HCT116 (cell line): ENCODE data around the gene SMAD7. TPM values are rescaled to one million over a fixed set of nuclear protein-coding genes. Genes with fewer than 3 reads are reported as not detected.

Source experiments
- ATAC-seq: fragments of 200-7000 bp; cut with Tn5 transposase; 2 replicates; pipeline ENCODE4 v1.9.1; 2020; ENCODE audit warnings: mild to moderate bottlenecking, moderate library complexity
- BruUV-seq: library from RNA; stranded (reverse); fragments of 400-500 nt; replicated peaks from 2 replicates; lab custom pipeline; 2021; lab: Mats Ljungman, UMichigan
- CTCF ChIA-PET: fragments of 300-600 bp; sonication (Branson Sonifier 250); formaldehyde crosslinking; loops from one replicate; lab custom pipeline; 2021; ENCODE audit warnings: antibody characterized with exemption; lab: Charles Lee
- POLR2A ChIA-PET: fragments of 300-600, 350-600 bp; sonication (Branson Sonifier 250); formaldehyde crosslinking; loops from one replicate; lab custom pipeline; 2021; ENCODE audit warnings: antibody characterized with exemption; lab: Charles Lee
- RAD21 ChIA-PET, 2 experiments: fragments of 300-600 bp; sonication (Branson Sonifier 250); formaldehyde crosslinking; loops; one replicate each; lab custom pipeline; 2023; ENCODE audit warnings: low total read pairs in 2 of 2; ENCODE audit not compliant: uncharacterized antibody in 2 of 2, unreplicated experiment in 2 of 2, low non-redundant PET in 1 of 2; lab: Charles Lee
- DNase-seq: peaks from one replicate; pipeline ENCODE4 v3.0.0-alpha.2; 2010; ENCODE audit warnings: low read depth, low spot score
- H2AFZ ChIP-seq: fragments of 200-600 bp; shearing (Covaris generic), sonication (generic); 2 replicates; pipeline ENCODE4 v1.6.1; 2017; ENCODE audit warnings: low read depth, mixed run types, mixed read lengths, antibody characterized with exemption, low read length; ENCODE audit not compliant: poor library complexity, severe bottlenecking
- H3K27ac ChIP-seq: 2 replicates; pipeline ENCODE4 v1.5.1; 2012; ENCODE audit warnings: low read depth, low read length
- H3K27me3 ChIP-seq: fragments of 200-600 bp; sonication (generic); 2 replicates; pipeline ENCODE4 v1.6.1; 2016; ENCODE audit warnings: mixed run types, low read length, mixed read lengths; ENCODE audit not compliant: insufficient read depth
- H3K36me3 ChIP-seq, 2 experiments: fragments of 200-500 bp in 1 of 2; fragments of 200-600 bp in 1 of 2; sonication (Bioruptor generic) in 1 of 2; sonication (generic) in 1 of 2; 2 replicates each; pipeline versions ENCODE4 v1.5.1 to v1.6.1; 2014 to 2016; ENCODE audit warnings: low read length in 2 of 2, inconsistent platforms in 1 of 2, mixed read lengths in 1 of 2, mixed run types in 1 of 2; ENCODE audit not compliant: insufficient read depth in 2 of 2, control insufficient read depth in 1 of 2
- H3K4me1 ChIP-seq, 2 experiments: fragments of 200-600 bp in 1 of 2; sonication (generic) in 1 of 2; 2 replicates each; pipeline versions ENCODE4 v1.5.1 to v1.6.1; 2012 to 2017; ENCODE audit warnings: low read length in 2 of 2, inconsistent platforms in 1 of 2, mild to moderate bottlenecking in 1 of 2, mixed read lengths in 1 of 2, mixed run types in 1 of 2, moderate library complexity in 1 of 2; ENCODE audit not compliant: insufficient read depth in 2 of 2, control insufficient read depth in 1 of 2
- H3K4me2 ChIP-seq: fragments of 200-600 bp; sonication (generic); 2 replicates; pipeline ENCODE4 v1.6.1; 2017; ENCODE audit warnings: mixed run types, low read length, mixed read lengths
- H3K4me3 ChIP-seq, 2 experiments: fragments of 200-600 bp in 1 of 2; sonication (generic) in 1 of 2; replicated peaks in 1 of 2; 2 replicates each; pipeline ENCODE4 v1.5.1; 2011 to 2016; ENCODE audit warnings: low read length in 2 of 2, control low read depth in 1 of 2, low read depth in 1 of 2, mild to moderate bottlenecking in 1 of 2, mixed read lengths in 1 of 2, mixed run types in 1 of 2
- H3K79me2 ChIP-seq: fragments of 200-600 bp; sonication (generic); 2 replicates; pipeline ENCODE4 v1.6.1; 2017; ENCODE audit warnings: mild to moderate bottlenecking, mixed run types, low read length, moderate library complexity, mixed read lengths; ENCODE audit not compliant: insufficient read depth
- H3K9ac ChIP-seq: fragments of 200-600 bp; sonication (generic); 2 replicates; pipeline ENCODE4 v1.6.1; 2016; ENCODE audit warnings: low read length, mixed read lengths
- H3K9me2 ChIP-seq: fragments of 200-600 bp; sonication (generic), shearing (Covaris generic); 2 replicates; pipeline ENCODE4 v1.6.1; 2017; ENCODE audit warnings: mixed run types, mild to moderate bottlenecking, moderate library complexity; ENCODE audit not compliant: insufficient read depth
- H3K9me3 ChIP-seq, 2 experiments: fragments of 200-500 bp in 1 of 2; fragments of 200-600 bp in 1 of 2; sonication (Bioruptor generic) in 1 of 2; sonication (generic) in 1 of 2; 2 replicates each; pipeline ENCODE4 v1.6.1; 2014 to 2017; ENCODE audit warnings: low read length in 2 of 2, mixed read lengths in 2 of 2, inconsistent platforms in 1 of 2, low read depth in 1 of 2, mild to moderate bottlenecking in 1 of 2, mixed run types in 1 of 2, moderate library complexity in 1 of 2; ENCODE audit not compliant: control insufficient read depth in 1 of 2, insufficient read depth in 1 of 2
- H4K20me1 ChIP-seq: fragments of 200-600 bp; sonication (generic), shearing (Covaris generic); 2 replicates; pipeline ENCODE4 v1.6.1; 2017; ENCODE audit warnings: mixed run types, mild to moderate bottlenecking, moderate library complexity; ENCODE audit not compliant: insufficient read depth
- CEBPB ChIP-seq: IDR thresholded peaks from 2 replicates; pipeline ENCODE4 v1.6.1; 2012; ENCODE audit warnings: low read depth
- EGR1 ChIP-seq: IDR thresholded peaks from 2 replicates; pipeline ENCODE4 v1.6.1; 2012; ENCODE audit warnings: low read depth
- EZH2 ChIP-seq: fragments of 200-600 bp; sonication (generic); IDR thresholded peaks from 2 replicates; pipeline ENCODE4 v1.6.1; 2017; ENCODE audit warnings: antibody characterized with exemption, mixed run types
- POLR2A ChIP-seq: IDR thresholded peaks from 2 replicates; pipeline ENCODE4 v1.7.0; 2011; ENCODE audit warnings: borderline replicate concordance; ENCODE audit not compliant: insufficient read depth, insufficient read length; ENCODE audit errors: extremely low read depth
- SIN3A ChIP-seq: IDR thresholded peaks from 2 replicates; pipeline ENCODE4 v1.6.1; 2012; ENCODE audit warnings: low read depth
- SRF ChIP-seq: IDR thresholded peaks from 2 replicates; pipeline ENCODE4 v1.6.1; 2012; ENCODE audit warnings: low read depth
- intact Hi-C: fragments of 100-400 bp; cut with micrococcal nuclease; formaldehyde crosslinking; loops from 2 replicates; pipeline ENCODE4 v1.10.0; 2022
- total RNA-seq: library from RNA; stranded (reverse); gene quantifications from one replicate; pipeline ENCODE4 v1.2.1, GENCODE V29; 2021; ENCODE audit not compliant: unreplicated experiment
- TF ChIP-seq, protein P1 (sequence below), 3 experiments: fragments of 200-600 bp in 1 of 3; sonication (generic) in 1 of 3; IDR thresholded peaks in 2 of 3; conservative IDR thresholded peaks in 1 of 3; 2 replicates each; pipeline ENCODE4 v1.5.1; 2012 to 2017; ENCODE audit warnings: low read depth in 2 of 3, low read length in 2 of 3, antibody characterized with exemption in 1 of 3, borderline replicate concordance in 1 of 3, control low read depth in 1 of 3, mild to moderate bottlenecking in 1 of 3, mixed read lengths in 1 of 3, mixed run types in 1 of 3, moderate library complexity in 1 of 3; ENCODE audit not compliant: insufficient read depth in 1 of 3
- TF ChIP-seq, protein P2 (sequence below): IDR thresholded peaks from 2 replicates; pipeline ENCODE4 v1.6.1; 2012

The SMAD7 gene
- total RNA-seq, 1 experiment from 2014 or later, result 7.2 TPM

DNA sequence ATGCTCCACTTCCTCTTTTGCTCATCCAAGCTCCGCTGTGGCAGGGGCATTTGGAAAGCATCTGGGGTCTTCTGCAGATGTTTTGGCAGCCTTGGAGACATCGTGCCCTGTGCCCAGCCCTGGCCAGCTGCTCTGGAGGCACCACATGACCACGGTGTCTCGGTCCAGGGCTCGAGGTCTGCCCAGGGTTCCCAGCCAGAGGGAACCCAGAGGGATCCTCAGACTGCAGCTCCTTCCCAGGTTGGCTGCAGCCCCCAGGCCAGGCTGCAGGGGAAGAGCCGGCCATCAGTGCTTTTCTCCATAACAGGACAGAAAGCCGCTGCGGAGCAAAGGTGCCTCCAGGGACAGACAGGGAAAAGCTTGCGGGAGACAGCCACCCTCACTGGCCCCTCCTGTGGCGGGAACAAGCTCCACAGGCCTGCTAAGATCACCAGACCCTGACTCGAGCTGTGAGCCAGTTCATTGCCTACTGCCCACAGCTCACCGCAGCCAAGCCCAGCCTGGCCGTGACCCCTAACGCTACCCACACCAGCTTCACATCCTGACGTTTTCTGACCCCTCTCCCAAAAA, 74.7 kb downstream of the SMAD7 start:
- no TSS peak for BruUV-seq
- ATAC-seq, result no peak
- TF ChIP-seq CEBPB, result no peak
- no peak for TF ChIP-seq SIN3A
- TF ChIP-seq, protein P1, sequence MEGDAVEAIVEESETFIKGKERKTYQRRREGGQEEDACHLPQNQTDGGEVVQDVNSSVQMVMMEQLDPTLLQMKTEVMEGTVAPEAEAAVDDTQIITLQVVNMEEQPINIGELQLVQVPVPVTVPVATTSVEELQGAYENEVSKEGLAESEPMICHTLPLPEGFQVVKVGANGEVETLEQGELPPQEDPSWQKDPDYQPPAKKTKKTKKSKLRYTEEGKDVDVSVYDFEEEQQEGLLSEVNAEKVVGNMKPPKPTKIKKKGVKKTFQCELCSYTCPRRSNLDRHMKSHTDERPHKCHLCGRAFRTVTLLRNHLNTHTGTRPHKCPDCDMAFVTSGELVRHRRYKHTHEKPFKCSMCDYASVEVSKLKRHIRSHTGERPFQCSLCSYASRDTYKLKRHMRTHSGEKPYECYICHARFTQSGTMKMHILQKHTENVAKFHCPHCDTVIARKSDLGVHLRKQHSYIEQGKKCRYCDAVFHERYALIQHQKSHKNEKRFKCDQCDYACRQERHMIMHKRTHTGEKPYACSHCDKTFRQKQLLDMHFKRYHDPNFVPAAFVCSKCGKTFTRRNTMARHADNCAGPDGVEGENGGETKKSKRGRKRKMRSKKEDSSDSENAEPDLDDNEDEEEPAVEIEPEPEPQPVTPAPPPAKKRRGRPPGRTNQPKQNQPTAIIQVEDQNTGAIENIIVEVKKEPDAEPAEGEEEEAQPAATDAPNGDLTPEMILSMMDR (IDR thresholded peaks at IDR 0.05 in 2 of 3, conservative IDR thresholded peaks at IDR 0.05 in 1 of 3; ENCODE audit: borderline replicate concordance in 1 of 3, insufficient read depth in 1 of 3, low read depth in 2 of 3, low read length in 2 of 3), result no peak
- TF ChIP-seq, protein P2, sequence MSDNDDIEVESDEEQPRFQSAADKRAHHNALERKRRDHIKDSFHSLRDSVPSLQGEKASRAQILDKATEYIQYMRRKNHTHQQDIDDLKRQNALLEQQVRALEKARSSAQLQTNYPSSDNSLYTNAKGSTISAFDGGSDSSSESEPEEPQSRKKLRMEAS, result no peak
- TF ChIP-seq EZH2, result no peak
- TF ChIP-seq EGR1, result no peak
- TF ChIP-seq POLR2A, result no peak
- no peak for TF ChIP-seq SRF
- TF ChIP-seq, all 23 proteins: peak for 0
- no peak overlapping the region for H2AFZ ChIP-seq
- no peak overlapping the region for H3K27ac ChIP-seq
- ChIA-PET CTCF (no interaction called here), POLR2A (no interaction called here), RAD21 (no interaction called here)
- no peaks in the 10 kb centered on the region for H4K20me1 ChIP-seq
- H3K9ac ChIP-seq, result no peak overlapping the region
- intact Hi-C loops, result no loop called here
- H3K36me3 ChIP-seq, result no peaks in the 10 kb centered on the region
- DNase-seq, result no peak
- peaks cover 8 to 23% of the 10 kb centered on the region in 2 experiments for H3K4me1 ChIP-seq
- no peaks in the 10 kb centered on the region for H3K9me2 ChIP-seq
- H3K4me2 ChIP-seq, result no peak overlapping the region
- H3K79me2 ChIP-seq, result no peaks in the 10 kb centered on the region
- no peak overlapping the region for H3K4me3 ChIP-seq
- no peaks in the 10 kb centered on the region for H3K9me3 ChIP-seq
- peaks cover 31% of the 10 kb centered on the region; the same call in 1 of the 2 replicates for H3K27me3 ChIP-seq
